ENCODE data around the gene PCCA.

DNA sequence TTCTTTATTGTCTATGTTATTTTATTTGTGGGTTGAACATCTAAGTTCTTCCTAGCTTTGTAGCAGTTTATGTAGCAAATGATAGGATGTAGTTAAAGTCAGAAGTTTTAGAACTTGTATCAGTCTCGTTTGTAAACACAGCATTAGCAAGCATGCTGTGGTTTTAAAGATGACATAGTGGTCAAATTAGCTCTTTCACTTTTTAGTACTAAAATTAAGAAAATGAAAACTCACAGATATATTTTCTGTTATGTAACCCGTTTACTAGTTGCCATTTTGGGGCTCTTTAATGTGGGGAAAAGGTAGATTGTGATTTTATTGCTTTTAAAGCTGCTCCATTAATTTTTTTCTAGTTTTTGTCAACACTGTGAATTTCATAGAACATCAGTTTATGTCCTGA lies 216.5 kb downstream of the PCCA start:
- no peak for TF ChIP-seq YY1 (IDR thresholded peaks at IDR 0.05; ENCODE audit: insufficient read depth, insufficient read length)
- TF ChIP-seq SUZ12 (IDR thresholded peaks at IDR 0.05; ENCODE audit: extremely low read depth, insufficient read depth, insufficient read length): no peak
- no peak for TF ChIP-seq ZNF274 (IDR thresholded peaks at IDR 0.05; ENCODE audit: low read depth, low read length)
